Peyer's patch (tissue), 4 donors: Measurements from ENCODE around the gene LINGO1.

Source experiments
- POLR2A ChIP-seq, 2 donors: fragments of 450-650 bp; IDR thresholded peaks; one replicate each; pipeline ENCODE4 v1.5.1; 2017; ENCODE audit warnings: antibody characterized with exemption in 2 of 2, mild to moderate bottlenecking in 2 of 2, moderate library complexity in 2 of 2
- TF ChIP-seq, protein P1 (sequence below), 6 experiments: fragments of 450-650 bp in 4 of 6; fragments of 200-600 bp in 2 of 6; sonication (generic) in 1 of 6; IDR thresholded peaks; one replicate each; pipeline ENCODE4 v1.5.1; 2017 to 2019; ENCODE audit warnings: antibody characterized with exemption in 6 of 6, mild to moderate bottlenecking in 3 of 6, moderate library complexity in 1 of 6

DNA sequence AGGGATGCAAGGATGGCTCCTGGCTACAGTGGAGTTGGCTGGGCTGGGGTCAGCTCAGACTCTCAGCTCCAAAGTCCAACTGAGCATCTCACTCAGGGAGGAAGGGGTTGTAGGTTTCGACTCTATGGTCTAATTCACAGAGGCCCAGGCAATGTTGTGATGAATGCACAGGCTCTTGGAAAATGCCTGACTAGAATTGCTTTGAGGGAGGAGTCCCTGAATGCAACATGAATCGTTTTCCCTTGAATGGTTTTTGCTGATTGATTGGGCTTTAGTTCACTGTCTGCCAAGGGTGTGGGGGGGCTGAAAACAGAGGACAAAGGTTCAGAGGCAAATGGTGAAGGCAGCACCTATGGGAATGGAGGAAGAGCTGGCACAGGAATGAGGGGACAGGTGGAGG, 48.6 kb upstream of the LINGO1 start:
- TF ChIP-seq, protein P1, sequence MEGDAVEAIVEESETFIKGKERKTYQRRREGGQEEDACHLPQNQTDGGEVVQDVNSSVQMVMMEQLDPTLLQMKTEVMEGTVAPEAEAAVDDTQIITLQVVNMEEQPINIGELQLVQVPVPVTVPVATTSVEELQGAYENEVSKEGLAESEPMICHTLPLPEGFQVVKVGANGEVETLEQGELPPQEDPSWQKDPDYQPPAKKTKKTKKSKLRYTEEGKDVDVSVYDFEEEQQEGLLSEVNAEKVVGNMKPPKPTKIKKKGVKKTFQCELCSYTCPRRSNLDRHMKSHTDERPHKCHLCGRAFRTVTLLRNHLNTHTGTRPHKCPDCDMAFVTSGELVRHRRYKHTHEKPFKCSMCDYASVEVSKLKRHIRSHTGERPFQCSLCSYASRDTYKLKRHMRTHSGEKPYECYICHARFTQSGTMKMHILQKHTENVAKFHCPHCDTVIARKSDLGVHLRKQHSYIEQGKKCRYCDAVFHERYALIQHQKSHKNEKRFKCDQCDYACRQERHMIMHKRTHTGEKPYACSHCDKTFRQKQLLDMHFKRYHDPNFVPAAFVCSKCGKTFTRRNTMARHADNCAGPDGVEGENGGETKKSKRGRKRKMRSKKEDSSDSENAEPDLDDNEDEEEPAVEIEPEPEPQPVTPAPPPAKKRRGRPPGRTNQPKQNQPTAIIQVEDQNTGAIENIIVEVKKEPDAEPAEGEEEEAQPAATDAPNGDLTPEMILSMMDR (IDR thresholded peaks at IDR 0.05) = no peak
- TF ChIP-seq POLR2A (IDR thresholded peaks at IDR 0.05) = no peak
